ENCODE measurements around the gene ODF2.

GRCh38 chr9:128411364-128412119, 44.3 kb upstream of the ODF2 start:
- TF ChIP-seq CTCF (IDR thresholded peaks at IDR 0.05; ENCODE audit: low read depth, low read length), result no peak
- TF ChIP-seq EZH2phosphoT487 (IDR thresholded peaks at IDR 0.05; ENCODE audit: low read depth), result no peak

Measured in OCI-LY3 (cell line).